ENCODE measurements around the gene CNTN1. TPM values are rescaled to one million over a fixed set of nuclear protein-coding genes. Genes with fewer than 3 reads are reported as not detected.

The CNTN1 gene
- total and polyA plus RNA-seq, 3 donors from 2014 or later, result 12.0 to 24.1 (median 21.7) TPM

DNA sequence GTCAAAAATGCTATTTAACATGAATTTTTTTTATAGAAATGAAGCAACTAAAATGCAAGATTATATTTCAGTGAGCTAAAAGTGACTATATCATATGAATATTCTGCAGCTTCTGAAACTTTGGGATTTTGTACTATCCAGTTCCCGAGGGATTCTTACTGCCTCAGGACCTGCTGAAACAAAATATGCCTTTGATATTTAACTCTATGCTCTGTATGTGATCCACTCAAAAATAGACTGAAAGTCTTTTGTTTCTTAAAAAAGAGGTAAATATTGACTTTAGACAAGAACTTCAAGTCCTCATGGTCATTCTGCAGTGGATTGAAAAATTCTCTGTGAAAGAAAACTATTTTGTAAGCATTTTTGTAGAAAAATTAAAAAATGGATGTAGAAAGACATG lies 22.4 kb downstream of the CNTN1 start:
- TF ChIP-seq, protein P1, sequence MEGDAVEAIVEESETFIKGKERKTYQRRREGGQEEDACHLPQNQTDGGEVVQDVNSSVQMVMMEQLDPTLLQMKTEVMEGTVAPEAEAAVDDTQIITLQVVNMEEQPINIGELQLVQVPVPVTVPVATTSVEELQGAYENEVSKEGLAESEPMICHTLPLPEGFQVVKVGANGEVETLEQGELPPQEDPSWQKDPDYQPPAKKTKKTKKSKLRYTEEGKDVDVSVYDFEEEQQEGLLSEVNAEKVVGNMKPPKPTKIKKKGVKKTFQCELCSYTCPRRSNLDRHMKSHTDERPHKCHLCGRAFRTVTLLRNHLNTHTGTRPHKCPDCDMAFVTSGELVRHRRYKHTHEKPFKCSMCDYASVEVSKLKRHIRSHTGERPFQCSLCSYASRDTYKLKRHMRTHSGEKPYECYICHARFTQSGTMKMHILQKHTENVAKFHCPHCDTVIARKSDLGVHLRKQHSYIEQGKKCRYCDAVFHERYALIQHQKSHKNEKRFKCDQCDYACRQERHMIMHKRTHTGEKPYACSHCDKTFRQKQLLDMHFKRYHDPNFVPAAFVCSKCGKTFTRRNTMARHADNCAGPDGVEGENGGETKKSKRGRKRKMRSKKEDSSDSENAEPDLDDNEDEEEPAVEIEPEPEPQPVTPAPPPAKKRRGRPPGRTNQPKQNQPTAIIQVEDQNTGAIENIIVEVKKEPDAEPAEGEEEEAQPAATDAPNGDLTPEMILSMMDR (IDR thresholded peaks at IDR 0.05), result no peak
- TF ChIP-seq POLR2A (IDR thresholded peaks at IDR 0.05), result no peak
- no peaks in the 10 kb centered on the region for H3K27me3 ChIP-seq
- H3K4me3 ChIP-seq, result no peak overlapping the region
- H3K9me3 ChIP-seq, result no peaks in the 10 kb centered on the region
- no peaks in the 10 kb centered on the region for H3K36me3 ChIP-seq (ENCODE audit: low read depth, missing control alignments)
- WGBS, 2 donors, result 2 to 56% methylated on average over 1 of the region's 1 CpG
- no peaks in the 10 kb centered on the region for H3K4me1 ChIP-seq
- H3K27ac ChIP-seq, result no peak overlapping the region
- DNase-seq, result no peak
- intact Hi-C loops (cut with DNase I; ENCODE audit: low total_unique reads), result no loop called here

DNA sequence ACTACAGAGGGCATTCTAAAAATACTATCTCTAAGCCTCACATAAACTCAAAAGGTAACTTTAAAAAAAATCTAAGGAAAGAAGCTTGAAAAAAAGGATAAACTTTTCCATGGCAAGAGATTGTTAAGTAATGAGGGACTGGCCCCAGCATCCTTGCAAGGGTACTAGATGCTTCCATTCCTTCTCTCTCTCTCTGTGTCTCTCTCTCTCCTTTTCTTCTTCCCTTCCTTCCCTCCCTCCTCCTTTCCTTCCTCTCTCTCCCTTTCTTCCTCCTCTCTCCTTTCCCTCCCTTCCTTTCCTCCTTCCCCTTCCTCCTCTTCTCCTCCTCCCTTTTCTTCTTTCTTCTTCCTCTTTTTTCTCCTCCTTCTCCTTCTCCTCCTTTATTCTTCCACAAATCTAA lies 23.8 kb downstream of the CNTN1 start:
- H3K4me1 ChIP-seq, result no peaks in the 10 kb centered on the region
- H3K9me3 ChIP-seq, result no peaks in the 10 kb centered on the region
- TF ChIP-seq, protein P1 (IDR thresholded peaks at IDR 0.05), result no peak
- no peak for TF ChIP-seq POLR2A (IDR thresholded peaks at IDR 0.05)
- H3K27me3 ChIP-seq, result no peaks in the 10 kb centered on the region
- no peak overlapping the region for H3K4me3 ChIP-seq
- intact Hi-C loops (cut with DNase I; ENCODE audit: low total_unique reads), result no loop called here
- H3K36me3 ChIP-seq (ENCODE audit: low read depth, missing control alignments), result no peaks in the 10 kb centered on the region
- H3K27ac ChIP-seq, result no peak overlapping the region
- DNase-seq, result no peak

DNA sequence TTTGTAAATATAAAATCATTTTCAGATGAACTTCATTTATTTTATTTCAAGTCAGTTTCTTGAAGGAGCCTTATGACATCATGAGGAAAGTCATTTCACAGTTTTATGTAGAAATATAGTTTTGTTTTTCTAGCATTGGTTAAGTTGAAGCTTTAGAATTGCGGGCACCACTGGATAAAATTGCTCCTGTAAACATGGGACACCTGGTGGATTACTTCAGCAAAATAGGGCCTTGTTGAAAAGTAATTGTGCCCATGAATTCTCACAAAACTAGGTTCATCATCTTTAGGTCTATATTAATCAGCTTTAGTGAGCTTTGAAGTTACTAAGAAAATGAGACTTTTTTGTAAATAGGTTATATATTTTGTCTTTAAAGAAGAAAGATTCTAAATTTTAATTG lies 25.3 kb downstream of the CNTN1 start:
- Histone ChIP-seq H3K4me3 (no peak overlapping the region), H3K4me1 (no peaks in the 10 kb centered on the region), H3K27ac (no peak overlapping the region), H3K27me3 (no peaks in the 10 kb centered on the region), H3K36me3 (ENCODE audit: low read depth, missing control alignments) (no peaks in the 10 kb centered on the region), H3K9me3 (no peaks in the 10 kb centered on the region)
- no peak for TF ChIP-seq POLR2A (IDR thresholded peaks at IDR 0.05)
- TF ChIP-seq, protein P1 (IDR thresholded peaks at IDR 0.05), result no peak
- WGBS, 2 donors, result 97 to 100% methylated on average over 1 of the region's 1 CpG
- no peak for DNase-seq
- intact Hi-C loops (cut with DNase I; ENCODE audit: low total_unique reads), result no loop called here

DNA sequence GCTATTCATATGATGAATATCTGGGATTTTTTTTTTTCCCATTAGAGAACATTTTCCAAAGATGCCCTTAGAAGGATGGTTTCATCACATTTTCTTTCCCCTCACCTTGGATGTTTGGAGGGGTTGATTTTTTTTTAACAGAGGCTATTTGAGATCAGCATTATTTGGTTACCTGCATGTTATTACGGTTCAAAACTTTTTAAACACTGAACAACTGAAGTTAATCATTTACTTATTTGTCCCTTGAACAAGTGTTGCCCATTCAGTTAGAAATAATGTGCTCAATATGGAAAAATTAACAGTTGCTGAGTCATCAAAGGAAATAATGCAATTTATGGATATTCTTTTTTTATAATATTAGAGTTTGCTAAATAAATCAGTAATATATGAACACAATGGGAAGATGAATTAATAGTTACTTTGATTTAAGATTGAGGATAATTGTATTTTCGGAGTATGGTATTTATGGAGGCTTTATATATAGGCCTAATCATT lies 26.7 kb downstream of the CNTN1 start:
- no peak for DNase-seq
- TF ChIP-seq, protein P1 (IDR thresholded peaks at IDR 0.05), result no peak
- no peaks in the 10 kb centered on the region for H3K36me3 ChIP-seq (ENCODE audit: low read depth, missing control alignments)
- WGBS, 2 donors, result 90 to 92% methylated on average over 2 of the region's 2 CpGs
- no peak overlapping the region for H3K4me3 ChIP-seq
- H3K27me3 ChIP-seq, result no peaks in the 10 kb centered on the region
- H3K9me3 ChIP-seq, result no peaks in the 10 kb centered on the region
- H3K4me1 ChIP-seq, result no peaks in the 10 kb centered on the region
- intact Hi-C loops (cut with DNase I; ENCODE audit: low total_unique reads), result no loop called here
- no peak overlapping the region for H3K27ac ChIP-seq

DNA sequence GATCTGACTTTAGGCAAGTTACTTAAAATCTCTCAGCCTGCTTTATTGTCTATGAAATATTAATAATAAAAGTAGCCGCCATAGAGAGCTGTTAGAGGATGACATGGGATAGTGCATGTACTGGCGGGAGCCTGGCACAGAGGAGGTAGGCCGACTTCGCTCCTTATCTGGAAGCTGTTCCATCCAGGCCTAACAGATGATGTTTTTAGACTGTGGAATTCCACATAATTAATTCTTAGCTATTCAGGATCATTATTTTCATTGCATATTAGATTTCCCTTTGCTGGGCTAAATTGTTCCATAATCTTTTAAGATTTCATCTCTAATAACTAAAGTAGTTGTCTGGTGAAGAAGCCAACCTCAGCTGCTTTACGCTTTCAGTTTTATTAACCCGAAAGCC lies 30.8 kb downstream of the CNTN1 start:
- WGBS, 2 donors, result 74 to 77% methylated on average over 6 of the region's 6 CpGs
- Histone ChIP-seq H3K4me1 (no peaks in the 10 kb centered on the region), H3K9me3 (no peaks in the 10 kb centered on the region), H3K27ac (no peak overlapping the region), H3K36me3 (ENCODE audit: low read depth, missing control alignments) (no peaks in the 10 kb centered on the region), H3K4me3 (no peak overlapping the region), H3K27me3 (no peaks in the 10 kb centered on the region)
- no peak for DNase-seq
- TF ChIP-seq, protein P1 (IDR thresholded peaks at IDR 0.05), result no peak
- TF ChIP-seq POLR2A (IDR thresholded peaks at IDR 0.05), result no peak
- intact Hi-C loops (cut with DNase I; ENCODE audit: low total_unique reads), result no loop called here

All from testis (tissue), 3 donors.